ENCODE results near the gene HEMK1.

HEMK1 gene

GRCh38 chr3:50568947-50569749 is at the start of gene HEMK1:
TSS of gene HEMK1 (plus strand) at chr3:50569522. CDS start at chr3:50571105, 1,583 bp downstream.
- DNase-seq, result peak; percentile 94

- DNase-seq, result no peak
Measured at GRCh38 chr3:50520849-50521248, 48.5 kb upstream of the HEMK1 start.

GRCh38 chr3:50521572-50521971 is 47.8 kb upstream of the HEMK1 start:
- no peak for DNase-seq

GRCh38 chr3:50523279-50523811 is 46.0 kb upstream of the HEMK1 start:
- DNase-seq, result no peak

GRCh38 chr3:50524746-50525145 is 44.6 kb upstream of the HEMK1 start:
- no peak for DNase-seq

- no peak for DNase-seq
Measured at GRCh38 chr3:50525191-50525910, 44.0 kb upstream of the HEMK1 start.

GRCh38 chr3:50525987-50526386 is 43.3 kb upstream of the HEMK1 start:
- no peak for DNase-seq

GRCh38 chr3:50530001-50530970 is 39.0 kb upstream of the HEMK1 start:
- DNase-seq, result no peak

- DNase-seq, result no peak
Measured at GRCh38 chr3:50531201-50531600, 38.1 kb upstream of the HEMK1 start.

- no peak for DNase-seq
Measured at GRCh38 chr3:50532062-50532705, 37.1 kb upstream of the HEMK1 start.

GRCh38 chr3:50533316-50533715 is 36.0 kb upstream of the HEMK1 start:
- no peak for DNase-seq

- no peak for DNase-seq
Measured at GRCh38 chr3:50533807-50534461, 35.4 kb upstream of the HEMK1 start.

- no peak for DNase-seq
Measured at GRCh38 chr3:50534681-50535330, 34.5 kb upstream of the HEMK1 start.

GRCh38 chr3:50536471-50537180 is 32.7 kb upstream of the HEMK1 start:
- DNase-seq, result no peak

- DNase-seq, result no peak
Measured at GRCh38 chr3:50537421-50538129, 31.7 kb upstream of the HEMK1 start.

GRCh38 chr3:50539356-50540286 is 29.7 kb upstream of the HEMK1 start:
- DNase-seq, result no peak

GRCh38 chr3:50542177-50543034 is 26.9 kb upstream of the HEMK1 start:
- peak; percentile 11 for DNase-seq

GRCh38 chr3:50545781-50546180 is 23.5 kb upstream of the HEMK1 start:
- DNase-seq, result no peak

Measured in GOT3 (cell line).